CD4-positive, alpha-beta T cell treated with Interleukin-1 beta for 1 hour (primary cell): Measurements from ENCODE around the gene MYLK.
"Not testable (repeated sequence)": the region's sequence is repeated elsewhere in the genome, so short reads cannot be mapped to it uniquely, and the experiment has no call there.

Experiments used
- DNase-seq, 2 donors: peaks; one replicate each; pipeline ENCODE4 v3.0.0-alpha.2; 2020 to 2022

Gene MYLK

GRCh38 chr3:123884203-123884831 is at the start of gene MYLK:
TSS of gene MYLK (minus strand) at chr3:123884332. CDS start at chr3:123793841, 90,491 bp downstream.
- DNase-seq: peak; percentile 10 to 45

- no peak for DNase-seq
Measured at GRCh38 chr3:123930445-123930844, 46.3 kb upstream of the MYLK start.

- no peak for DNase-seq
Measured at GRCh38 chr3:123929325-123929724, 45.2 kb upstream of the MYLK start.

DNA sequence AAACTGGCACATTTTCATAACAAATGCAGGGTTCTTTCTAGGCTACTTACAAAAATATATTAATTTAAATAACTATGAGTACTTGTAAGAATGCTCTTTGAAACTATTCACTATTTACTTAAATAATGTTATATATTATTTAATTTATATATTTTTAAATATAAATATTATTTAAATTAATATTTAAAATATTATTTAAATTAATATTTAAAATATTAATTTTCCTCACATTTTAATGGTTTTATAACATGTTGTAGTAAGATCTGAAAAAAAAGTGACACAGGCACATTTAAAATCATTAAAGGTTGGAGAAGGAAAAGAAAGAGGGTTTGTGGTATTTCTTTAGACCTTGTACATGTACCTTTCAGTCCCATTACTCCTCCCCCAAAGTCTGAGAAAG is 42.3 kb upstream of the MYLK start:
- no peak for DNase-seq

GRCh38 chr3:123920868-123921267 is 36.7 kb upstream of the MYLK start:
- no peak for DNase-seq

DNA sequence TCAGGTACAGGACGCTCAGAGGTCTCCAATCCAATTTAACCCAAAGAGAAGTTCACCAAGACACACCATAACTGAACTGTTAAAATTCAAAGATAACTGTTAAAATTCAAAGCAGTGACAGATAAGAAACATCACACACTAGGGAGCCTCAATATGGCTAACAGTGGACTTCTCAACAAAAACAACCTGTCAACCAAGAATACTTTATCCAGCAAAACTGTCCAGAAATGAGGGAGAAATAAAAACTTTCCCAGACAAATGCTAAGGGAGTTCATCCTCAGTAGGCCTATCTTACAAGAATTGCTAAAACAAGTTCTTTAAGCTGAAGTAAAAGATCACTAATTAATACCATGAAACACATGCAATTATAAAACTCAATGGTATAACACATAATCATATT is 36.3 kb upstream of the MYLK start:
- no peak for DNase-seq

DNA sequence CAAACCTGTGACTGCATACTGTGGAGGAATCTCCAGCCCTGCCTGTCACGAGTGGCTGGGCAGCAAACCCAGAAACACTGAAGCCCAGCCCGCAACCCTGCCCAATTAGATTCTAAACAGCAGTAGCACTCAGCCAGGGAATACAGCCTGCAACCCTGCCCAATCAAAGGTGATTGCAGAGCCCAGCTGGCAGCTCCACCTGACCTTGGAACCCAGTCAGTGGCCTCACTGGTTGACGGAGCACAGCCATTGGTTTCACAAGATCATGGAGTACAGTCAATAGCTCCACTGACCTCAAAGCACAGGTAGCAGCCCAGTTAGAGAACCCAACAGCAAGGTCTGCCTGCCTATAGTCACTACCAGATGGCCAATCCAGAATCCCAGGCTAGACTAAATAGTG is 35.2 kb upstream of the MYLK start:
- no peak for DNase-seq

- no peak for DNase-seq
Measured at GRCh38 chr3:123914829-123915228, 30.7 kb upstream of the MYLK start.

DNA sequence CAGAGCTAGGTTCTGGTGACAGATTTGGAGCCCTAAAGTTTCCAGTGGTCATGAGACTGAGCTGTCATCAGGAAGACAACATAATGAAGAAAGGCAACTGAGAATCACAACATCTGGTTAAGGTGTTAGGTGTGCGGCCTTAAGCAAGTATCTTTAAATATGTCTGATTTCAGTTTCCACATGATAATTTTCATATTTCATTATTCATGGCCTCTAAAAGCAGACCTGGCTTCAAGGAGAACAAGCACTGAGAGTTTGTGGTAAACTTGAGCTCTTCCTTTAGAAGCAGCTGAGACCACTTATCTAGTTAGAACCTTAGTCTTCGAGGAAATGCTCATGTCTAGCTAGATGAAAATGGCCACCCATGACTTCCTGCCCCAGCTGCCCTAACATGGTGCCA is 25.7 kb upstream of the MYLK start:
- DNase-seq: no peak

DNA sequence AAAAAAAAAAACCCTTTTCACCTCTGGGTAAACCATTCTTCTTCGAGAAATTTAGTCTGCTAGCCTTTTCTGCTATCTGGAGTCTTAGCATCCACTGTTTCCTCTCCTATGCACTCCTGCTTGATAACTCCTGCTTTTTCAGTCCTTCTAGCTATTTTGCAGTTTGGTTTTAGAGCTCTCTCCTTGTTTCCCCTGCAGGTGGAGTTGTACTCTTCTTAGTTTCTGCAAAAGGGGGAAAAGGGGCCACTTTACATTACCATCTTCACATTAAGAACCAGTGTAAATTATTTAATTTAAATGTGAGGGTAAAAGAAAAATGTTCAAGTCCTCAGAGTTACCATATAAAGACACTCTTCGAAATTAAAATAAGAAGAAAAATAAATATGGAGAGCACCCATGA is 23.6 kb upstream of the MYLK start:
- no peak for DNase-seq

- no peak for DNase-seq
Measured at GRCh38 chr3:123899300-123899865, 15.3 kb upstream of the MYLK start.

- DNase-seq: no peak
Measured at GRCh38 chr3:123893012-123893411, 8.9 kb upstream of the MYLK start.

- no peak for DNase-seq
Measured at GRCh38 chr3:123892195-123892594, 8.1 kb upstream of the MYLK start.

DNA sequence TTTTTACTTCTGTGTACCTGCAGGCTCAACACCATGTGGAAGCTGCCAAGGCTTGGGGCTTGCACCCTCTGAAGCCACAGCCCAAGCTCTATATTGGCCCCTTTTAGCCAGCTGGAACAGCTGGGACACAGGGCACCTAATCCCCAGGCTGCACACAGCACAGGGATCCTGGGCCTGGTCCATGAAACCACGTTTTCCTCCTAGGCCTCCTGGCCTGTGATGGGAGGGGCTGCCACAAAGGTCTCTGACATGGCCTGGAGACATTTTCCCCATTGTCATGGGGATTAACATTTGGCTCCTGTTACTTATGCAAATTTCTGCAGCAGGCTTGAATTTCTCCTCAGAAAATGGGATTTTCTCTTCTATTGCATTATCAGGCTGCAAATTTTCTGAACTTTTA is 6.9 kb upstream of the MYLK start:
- DNase-seq: not testable (repeated sequence)

DNA sequence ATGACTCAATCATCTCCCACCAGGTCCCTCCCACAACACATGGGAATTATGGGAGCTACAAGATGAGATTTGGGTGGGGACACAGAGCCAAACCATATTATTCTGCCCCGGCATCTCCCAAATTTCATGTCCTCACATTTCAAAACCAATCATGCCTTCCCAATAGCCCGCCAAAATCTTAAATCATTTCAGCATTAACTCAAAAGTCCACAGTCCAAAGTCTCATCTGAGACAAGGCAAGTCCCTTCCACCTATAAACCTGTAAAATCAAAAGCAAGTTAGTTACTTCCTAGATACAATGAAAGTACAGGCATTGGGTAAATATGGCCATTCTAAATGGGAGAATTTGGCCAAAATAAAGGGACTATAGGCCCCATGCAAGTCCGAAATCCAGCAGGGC is 6.0 kb upstream of the MYLK start:
- DNase-seq: not testable (repeated sequence)

DNA sequence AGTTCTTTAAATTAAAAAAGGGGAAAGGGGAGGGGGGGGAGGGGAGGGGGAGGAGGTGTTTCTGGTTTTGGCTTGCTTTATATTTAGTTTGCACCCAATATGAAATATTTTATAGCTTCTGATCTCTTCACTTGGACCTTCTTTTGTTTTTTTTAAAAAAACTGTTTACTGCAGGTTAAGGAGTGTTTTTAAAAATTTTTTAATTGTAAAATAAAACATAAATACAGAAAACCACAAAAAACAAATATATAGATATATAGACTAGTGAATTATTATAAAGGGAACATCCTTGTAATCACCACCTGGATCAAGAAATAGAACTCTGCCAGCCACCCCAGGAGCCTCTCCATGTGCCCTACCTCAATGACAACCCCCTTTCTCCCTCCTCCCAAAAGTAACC is 861 bp upstream of the MYLK start:
- no peak for DNase-seq

DNA sequence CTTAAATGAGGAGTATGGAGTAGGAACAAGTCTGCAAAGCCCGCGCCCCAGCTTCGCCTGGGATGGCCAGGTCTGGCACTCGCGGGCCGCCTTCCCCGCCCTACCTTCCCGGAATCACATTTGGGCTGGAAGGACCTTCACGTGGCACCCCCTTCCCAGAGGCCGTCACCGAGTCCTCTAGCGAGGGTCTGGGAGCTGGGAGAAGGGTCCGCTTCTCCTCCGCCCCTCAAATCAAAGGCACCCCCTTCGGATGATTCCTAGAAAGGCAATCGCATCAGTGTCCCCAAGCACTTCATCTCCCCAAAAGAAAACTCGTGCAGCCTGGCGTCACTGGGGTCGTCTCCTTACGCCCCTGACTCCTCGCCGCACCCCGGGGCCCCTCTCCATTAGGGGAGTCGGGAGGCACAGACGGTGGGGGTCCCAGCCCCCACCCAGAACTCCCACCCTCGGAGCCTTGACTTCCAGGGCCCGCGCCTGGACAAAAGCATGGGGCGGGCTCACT is 380 bp downstream of the MYLK start:
- no peak for DNase-seq

DNA sequence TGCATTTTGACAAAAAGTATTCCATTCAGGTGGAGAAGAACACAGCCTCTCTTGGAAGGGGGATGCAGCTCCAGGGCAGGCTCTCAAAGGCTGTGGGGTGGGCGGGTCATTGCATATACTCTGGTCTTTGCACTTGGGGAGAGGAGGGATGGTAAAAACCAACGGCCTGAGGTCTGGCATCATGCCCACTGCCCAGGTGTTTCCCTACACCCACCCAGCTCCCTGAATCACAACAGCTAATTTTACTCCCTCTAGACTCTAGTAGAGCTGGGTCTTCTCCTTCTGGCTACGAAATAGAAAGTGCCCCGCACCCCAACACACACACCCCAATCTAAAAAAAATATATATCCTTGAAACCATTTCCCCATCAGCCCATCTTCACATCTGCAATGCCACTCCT is 1.0 kb downstream of the MYLK start:
- DNase-seq: no peak

GRCh38 chr3:123881771-123882170 is 2.4 kb downstream of the MYLK start:
- no peak for DNase-seq

GRCh38 chr3:123880998-123881561 is 3.1 kb downstream of the MYLK start:
- no peak for DNase-seq

- no peak for DNase-seq
Measured at GRCh38 chr3:123878807-123879206, 5.3 kb downstream of the MYLK start.

DNA sequence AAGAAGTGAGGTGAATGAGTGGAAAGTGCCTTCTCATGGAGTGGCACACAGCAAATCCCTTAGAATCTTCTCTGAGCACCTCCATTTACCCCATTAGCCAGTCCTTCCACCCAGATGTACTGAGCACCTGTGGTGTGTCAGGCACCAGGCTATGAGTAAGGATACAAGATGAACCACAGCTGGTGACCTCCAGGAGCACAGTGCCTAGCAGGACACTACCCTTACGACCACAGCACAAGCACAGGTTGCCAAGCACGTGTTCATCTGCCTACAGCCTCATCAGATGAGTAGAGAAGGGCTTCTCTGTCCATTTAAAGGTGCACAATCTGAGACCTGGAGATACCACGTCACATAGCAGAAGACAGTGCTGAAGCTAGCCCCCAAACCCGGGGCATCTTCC is 6.2 kb downstream of the MYLK start:
- DNase-seq: no peak

DNA sequence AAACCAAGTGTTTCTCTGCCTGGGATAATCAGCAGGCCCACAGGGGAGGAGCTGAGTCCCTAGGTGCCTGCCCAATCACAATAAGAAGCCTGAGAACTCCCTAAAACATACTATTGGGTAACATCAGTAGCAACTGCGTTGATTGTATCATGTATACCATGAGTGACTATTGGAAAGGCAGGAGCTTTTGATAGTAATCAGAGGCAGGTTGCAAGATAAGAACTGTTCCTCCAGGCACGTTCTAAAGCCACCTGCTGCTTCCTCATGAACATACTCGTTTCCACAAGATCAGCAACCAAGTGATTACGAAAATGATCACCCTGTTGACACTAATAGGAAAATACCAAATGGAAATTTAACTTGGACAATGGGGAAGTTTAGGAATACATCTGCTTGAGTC is 6.7 kb downstream of the MYLK start:
- no peak for DNase-seq

DNA sequence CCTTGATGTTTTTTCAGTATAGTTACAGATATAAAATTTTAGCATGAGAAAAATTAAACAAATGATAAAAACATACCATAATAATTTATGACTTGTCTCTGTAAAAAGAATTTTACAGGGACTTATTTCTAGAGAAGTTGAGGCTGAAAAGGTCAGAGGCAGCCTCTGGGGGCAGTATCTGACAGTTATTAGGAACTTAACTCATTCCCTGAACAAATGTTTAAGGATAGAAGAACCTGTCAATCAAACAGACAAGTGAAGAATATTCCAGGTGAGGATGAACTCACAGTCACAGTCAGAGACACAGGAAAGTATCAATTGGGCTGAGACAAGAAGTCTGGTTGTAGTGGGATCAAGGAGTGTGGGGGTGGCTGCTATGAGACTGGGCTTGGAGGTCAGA is 7.3 kb downstream of the MYLK start:
- DNase-seq: no peak

DNA sequence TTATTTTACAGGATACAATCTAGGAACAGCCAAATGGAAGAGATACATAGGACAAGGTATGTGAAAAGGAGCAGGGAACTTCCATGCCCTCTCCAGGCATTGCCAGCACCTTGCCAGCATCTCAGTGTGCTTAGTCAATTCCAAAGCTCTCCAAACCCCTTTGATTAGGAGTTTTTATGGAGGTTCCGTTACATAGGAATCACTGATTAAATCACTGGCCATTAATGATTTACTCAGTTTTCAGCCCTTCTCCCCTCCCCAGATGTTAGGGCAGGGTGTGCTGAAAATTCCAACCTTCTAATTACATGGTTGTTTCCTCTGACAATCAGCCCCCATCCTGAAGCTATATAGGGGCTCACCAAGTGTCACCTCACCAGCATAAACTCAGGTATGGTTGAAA is 11.5 kb downstream of the MYLK start:
- DNase-seq: no peak
